Hematopoietic multipotent progenitor cell treated with erythropoietin and hydrocortisone succinate and interleukin-3 and kit ligand, for 17 days (in vitro differentiated cells): ENCODE measurements around the gene INO80E.
"Not testable (repeated sequence)": the region's sequence is repeated elsewhere in the genome, so short reads cannot be mapped to it uniquely, and the experiment has no call there.

Experiments
- DNase-seq: peaks from one replicate; pipeline ENCODE4 v3.0.0-alpha.2; 2015; ENCODE audit warnings: low spot score

Gene INO80E

GRCh38 chr16:30010844-30011713 lies 15.0 kb downstream of the INO80E start, which contains the start of gene DOC2A:
DOC2A (minus strand) TSS chr16:30011027; CDS start chr16:30010222, 805 bp downstream.
- no peak for DNase-seq

DNA sequence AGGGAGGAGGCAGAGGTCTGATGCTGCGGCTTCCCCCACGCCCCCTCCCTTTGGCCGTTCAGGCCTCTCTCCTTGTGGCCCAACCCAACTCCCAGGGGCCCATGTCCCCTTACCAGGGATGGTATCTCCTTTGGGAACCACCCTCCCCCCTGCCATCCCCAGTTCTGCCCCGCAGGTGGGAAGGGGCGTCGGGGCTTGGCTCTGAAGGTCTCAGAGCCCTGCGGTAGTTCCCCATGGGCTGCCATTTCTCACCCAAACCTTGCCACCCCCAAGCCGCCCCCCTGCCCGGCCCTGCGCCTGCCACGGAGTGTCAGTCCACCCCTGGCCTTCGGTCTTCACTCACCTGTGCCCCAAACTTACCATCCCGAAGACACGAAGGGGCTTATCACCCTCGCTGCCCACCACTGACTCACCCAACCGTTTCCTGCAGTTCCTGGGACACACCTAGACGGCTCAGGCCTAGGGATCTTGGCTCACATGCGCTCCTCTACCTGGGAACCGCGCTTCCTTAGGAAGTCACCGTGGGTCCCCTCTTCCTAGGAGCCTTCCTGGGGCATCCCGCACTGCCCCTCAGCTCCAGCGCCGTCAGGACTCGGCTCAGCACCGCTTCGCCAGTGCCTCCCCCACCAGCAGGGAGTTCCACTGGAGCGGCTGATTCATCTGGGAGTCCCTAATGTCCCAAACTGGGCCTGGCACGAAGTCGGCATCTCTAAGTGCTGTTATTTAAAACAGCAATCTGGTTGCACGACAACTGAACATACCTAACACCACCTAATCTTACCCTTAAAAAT lies 15.9 kb downstream of the INO80E start:
- DNase-seq: no peak

DNA sequence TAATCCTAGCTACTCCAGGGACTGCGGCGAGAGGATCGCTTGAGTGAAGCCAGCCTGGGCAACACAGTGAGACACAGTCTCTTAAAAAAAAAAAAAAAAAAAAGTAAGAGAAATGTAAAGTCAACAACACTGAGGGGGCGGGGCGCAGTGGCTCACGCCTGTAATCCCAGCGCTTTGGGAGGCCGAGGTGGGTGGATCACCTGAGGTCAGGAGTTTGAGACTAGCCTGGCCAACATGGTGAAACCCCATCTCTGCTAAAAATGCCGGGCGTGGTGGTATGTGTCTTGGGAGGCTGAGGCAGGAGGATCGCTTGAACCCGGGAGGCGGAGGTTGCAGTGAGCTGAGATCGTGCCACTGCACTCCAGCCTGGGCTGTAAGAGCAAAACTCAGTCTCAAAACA lies 16.6 kb downstream of the INO80E start:
- not testable (repeated sequence) for DNase-seq

- not testable (repeated sequence) for DNase-seq
These were observed 19.4 kb downstream of the INO80E start for GRCh38 chr16:30015450-30015849.

- no peak for DNase-seq
These were observed 20.7 kb downstream of the INO80E start for GRCh38 chr16:30016555-30017276.

DNA sequence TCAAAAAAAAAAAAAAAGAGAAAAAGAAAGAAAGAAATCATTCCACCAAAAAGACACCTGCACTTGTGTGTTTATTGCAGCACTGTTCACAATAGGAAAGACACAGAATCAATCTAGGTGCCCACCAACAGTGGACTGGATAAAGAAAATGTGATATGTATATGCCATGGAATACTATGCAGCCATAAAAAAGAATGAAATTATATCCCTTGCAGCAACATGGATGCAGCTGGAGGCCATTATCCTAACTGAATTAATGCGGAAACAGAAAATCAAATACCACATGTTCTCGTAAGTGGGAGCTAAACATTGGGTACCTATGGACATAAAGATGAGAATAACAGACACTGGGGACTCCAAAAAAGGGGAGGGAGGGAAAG lies 21.2 kb downstream of the INO80E start:
- no peak for DNase-seq

DNA sequence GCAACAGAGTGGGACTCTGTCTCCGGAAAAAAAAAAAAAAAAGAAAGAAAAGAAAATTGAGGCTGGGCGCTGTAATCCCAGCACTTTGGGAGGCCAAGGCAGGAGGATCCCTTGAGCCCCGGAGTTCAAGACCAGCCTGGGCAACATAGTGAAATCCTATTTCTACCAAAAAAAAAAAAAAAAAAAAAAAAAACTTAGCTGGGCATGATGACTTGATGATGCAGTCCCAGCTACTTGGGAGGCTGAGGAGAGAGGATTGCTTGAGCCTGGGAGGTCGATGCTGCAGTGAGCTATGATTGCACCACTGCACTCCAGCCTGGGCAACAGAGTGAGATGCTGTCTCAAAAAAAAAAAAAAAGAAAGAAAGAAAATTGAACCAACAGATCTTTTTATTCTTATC lies 21.9 kb downstream of the INO80E start:
- not testable (repeated sequence) for DNase-seq

DNA sequence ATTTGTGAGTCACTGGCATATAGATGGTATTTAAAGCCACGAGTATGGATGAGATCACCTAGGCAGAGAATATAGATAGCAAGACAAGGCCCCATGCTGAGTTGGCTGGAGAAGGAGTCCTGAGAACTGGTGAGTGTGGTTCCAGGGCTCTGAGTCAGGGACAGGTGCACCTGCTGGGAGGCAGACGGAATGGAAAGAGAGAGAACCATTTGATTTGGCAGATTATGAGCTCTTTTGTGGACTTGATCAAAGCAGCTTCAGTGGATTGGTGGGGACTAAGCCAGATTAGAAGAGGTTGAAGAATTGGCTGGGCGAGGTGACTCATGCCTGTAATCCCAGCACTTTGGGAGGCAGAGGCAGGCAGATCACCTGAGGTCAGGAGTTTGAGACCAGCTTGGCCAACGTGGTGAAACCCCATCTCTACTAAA lies 22.7 kb downstream of the INO80E start:
- no peak for DNase-seq

DNA sequence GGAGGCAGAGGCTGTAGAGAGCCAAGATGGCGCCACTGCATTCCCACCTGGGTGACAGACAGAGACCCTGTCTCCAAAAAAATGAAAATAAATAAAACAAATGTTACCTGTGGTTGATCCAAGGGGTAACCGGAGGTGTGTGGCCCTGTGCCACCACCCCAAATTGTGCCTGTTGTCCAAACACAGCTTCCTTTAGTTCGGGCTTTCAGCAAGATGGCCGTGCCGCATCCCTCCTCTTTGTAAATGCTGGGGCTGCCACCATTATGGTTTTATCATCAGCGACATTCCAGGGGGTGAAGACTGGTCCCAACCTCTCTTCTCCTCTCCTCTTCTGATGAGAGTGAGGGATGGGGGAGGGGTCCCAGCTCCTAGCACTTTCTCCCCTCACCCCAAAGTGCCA lies 26.8 kb downstream of the INO80E start, which contains the start of gene C16orf92:
TSS of gene C16orf92 (plus strand) at position 312 of the 400 bp plus-strand sequence. CDS start 143 bp downstream, outside the sequence.
- DNase-seq: no peak

DNA sequence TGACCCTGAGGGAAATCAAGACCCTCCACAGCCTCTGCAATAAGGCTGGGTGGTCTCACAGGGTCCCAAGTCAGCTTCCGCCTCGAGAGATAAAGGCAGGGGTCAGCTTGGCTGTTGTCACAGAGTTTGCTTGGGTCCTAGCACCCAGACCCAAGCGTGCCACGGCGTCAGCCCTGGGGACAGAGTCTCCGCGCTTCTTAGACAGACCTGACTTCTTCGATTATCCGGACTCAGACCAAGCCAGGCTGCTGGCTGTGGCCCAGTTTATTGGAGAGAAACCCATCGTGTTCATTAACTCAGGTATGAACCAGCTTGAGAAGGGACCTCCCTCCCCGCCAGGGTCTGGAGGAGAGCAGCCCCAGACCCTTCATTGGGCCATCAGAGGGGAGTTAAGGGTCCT lies 27.5 kb downstream of the INO80E start:
- DNase-seq: no peak

DNA sequence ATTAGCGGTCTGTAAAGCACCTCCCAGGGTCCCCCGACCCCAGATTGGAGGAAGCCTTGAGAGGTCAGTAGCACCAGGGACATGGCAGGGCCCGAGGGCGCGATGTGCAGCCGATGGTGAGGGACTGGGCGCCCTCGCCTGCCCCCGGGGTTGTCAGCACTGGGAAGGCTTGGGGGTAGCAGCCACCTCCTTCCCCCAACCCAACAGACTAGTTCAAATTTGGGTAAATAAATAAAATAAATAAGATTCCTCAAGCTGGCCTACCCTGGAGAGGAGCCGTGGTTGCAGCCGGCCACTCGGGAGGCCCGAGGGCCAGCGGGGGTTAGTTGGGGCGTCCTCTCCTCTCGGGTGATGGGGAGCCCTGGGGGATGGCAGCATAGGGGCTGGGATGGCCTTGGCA lies 28.4 kb downstream of the INO80E start:
- DNase-seq: no peak

GRCh38 chr16:30025156-30025555 lies 29.1 kb downstream of the INO80E start:
- DNase-seq: no peak

DNA sequence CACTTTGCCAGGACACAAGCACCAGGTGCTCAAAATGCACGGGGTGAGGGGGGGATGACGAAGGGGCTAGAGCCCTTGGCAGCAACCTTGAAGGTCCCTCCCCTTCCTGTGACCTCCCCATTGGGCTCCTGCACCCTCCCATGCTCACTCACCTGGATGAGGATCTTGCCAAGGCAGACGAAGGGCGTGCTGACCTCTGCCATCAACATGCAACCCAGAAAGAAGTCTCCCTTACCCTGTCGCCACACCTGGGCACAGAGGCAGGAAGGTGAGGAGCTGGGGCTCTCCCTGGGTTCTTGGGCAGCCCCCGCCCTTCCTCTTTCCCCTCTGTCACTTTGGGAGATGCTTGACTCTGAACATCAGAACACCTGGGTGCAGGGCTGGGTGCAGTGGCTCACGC lies 29.5 kb downstream of the INO80E start:
- no peak for DNase-seq

DNA sequence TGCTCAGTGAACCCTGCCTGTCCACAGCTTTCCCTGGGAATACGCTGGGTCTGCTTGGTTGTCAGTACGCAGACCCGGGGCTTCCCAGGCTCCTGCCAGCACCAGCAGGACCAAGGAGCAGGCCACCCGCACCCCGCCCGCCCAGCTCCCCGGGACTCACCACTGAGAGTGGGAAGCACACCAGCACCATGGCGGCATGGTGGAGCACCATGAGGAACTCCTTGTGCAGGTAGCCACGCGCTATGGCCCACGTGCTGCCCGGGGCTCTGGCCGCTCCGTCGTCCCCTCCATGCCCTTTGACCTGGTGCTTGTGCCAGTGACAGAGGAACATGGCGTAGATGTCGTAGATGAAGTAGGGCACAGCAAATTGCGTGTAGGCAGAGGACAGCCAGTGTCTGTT lies 30.4 kb downstream of the INO80E start:
- DNase-seq: no peak

DNA sequence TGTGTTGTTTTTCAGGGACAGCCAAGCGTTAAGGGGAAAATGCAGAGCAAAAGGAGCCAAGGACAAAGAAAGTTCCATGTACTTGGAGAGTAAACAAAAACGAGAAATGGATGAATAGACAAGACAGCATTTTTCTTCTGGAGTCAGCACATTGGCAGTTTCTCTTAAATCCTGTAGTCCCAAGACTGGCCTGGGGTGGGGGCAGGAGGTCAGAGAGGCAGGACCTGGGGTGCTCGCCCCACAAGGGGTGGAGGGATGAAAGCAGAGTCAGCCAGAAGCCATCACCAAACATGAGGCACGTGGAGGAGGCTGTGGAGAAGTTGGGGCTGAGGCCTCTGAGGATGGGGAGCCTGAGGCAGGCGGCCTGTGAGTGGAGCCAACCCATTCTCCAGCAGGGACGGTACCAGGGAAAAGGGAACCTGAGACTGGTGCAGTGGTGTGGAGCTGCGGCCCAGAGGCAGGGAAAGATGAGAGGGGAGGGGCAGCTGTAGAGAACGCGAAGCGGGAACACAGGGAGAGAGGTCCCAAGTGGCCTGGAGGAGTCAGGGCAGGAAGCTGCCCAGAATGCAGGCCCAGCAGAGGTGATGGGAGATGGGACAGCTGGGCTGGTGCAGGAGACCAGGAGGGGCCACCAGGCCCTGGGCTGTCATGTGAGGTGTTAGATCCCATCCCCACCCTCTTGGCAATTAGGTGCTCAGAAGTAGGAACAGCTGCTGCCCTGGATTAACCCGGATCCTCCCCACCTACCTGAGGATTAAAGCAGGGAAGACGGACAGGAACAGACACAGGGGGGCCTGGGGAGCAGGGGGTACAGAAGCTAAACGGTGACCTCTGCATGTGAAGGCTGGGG lies 31.8 kb downstream of the INO80E start:
- no peak for DNase-seq

DNA sequence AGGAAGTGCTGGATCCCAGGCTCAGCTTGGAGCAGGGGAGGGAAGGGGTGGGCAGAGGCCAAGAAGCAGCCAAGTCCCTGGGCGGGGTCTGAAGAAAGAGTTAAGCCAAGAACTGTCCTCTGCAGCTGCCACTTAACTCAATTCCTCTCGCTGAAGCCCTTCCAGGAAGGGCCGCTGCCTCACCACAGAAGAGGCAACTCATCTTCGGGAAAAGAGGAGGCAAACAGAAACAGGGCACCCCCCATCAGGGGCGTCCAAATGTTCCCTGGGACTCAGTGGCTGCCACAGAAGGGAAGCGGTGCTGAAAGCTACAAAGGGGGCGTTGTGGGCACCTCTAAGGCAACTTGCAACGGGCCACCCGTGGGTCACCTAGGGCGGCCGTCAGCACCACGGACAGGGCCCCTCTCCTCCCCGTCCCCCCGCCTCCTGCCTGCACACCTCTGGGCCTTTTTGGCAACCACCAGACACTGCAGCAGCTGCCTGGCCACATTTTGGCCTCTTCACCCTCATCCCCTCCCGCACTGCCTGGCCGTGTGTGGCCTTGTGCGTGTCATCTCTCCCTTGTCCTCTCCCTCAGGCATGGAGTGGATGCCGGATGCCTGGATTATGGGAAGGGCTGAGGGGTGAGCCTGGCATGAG lies 32.5 kb downstream of the INO80E start:
- no peak for DNase-seq

GRCh38 chr16:30030011-30030685 lies 34.1 kb downstream of the INO80E start:
- DNase-seq: no peak

DNA sequence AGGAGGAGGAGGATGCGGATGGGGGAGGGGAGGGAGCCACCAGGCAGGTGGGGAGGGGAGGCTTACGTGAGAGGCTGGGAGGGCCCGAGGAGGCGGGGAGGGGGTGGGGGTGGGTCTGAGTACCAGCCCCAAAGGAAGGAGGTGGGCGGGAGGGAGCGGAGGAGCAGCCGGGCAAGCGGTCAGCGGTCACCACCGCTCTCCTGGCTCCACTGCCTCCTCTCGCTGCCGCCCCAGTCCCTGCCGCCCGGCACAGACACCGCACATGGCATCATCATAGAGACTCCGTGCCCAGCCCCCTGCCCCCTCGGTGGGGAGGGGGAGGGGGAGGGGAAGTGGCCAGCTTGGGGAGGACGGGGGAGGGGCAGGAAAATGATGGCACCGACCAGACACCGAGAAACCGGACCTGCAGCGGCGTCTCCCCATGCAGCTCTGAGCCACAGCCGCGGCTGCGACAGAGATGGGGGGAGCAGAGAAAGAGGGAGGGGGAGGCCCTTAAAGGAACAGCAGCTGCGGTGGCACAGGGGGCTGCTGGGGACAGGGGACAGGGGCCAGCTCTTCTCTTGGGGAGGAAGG lies 34.9 kb downstream of the INO80E start, which contains the start of gene TLCD3B:
TSS of gene TLCD3B (minus strand) at position 431 of the 573 bp plus-strand sequence. CDS start 744 bp downstream, outside the sequence.
- no peak for DNase-seq

DNA sequence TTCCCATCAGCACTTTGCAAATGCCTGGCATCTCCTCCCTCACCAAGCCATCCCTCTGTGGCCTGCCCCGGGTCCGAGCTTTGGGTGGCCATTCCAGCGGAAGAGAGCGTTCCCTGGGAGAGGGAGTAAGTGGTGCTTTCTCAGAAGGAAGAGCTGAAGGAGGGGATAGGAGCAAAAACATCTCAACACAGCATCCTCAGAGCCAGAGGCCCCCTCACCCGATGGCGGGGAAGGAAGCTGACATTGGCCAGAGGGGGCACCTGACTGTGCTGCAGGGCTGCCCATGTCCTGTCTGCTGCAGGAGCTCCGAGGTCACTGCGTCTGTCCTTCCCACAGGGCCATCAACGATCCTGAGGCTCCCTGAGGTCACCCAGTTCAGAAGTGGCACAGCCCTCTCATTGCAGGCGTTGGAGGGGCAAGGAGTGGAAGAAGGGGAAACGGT lies 35.5 kb downstream of the INO80E start:
- no peak for DNase-seq
